ENCODE data around the gene RTN4RL1. TPM values are rescaled to one million over a fixed set of nuclear protein-coding genes. Genes with fewer than 3 reads are reported as not detected.

The RTN4RL1 gene
- total RNA-seq, 1 donor, result 0.27 TPM

DNA sequence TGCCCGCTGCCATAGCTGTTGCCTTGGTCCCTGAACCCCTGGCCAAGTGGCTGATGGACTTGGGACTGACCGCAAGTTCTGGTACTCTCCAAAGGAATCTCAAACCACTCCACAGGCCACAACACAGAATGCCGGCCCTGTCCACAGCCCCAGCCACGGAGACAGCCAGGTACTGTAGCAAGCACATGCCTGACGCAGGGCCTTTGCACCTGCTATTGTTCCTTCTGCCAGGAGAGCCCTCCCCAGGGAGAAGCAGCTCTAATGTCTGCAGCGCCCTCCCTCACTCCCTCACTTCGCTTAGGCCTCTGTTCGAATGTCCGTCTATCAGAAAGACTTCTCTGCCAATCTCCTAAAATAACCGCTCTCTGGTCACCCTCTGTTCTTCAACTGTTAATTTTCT lies 15.4 kb downstream of the RTN4RL1 start:
- H3K4me3 ChIP-seq (ENCODE audit: low read depth, low read length), result no peak overlapping the region
- TF ChIP-seq, protein P1, sequence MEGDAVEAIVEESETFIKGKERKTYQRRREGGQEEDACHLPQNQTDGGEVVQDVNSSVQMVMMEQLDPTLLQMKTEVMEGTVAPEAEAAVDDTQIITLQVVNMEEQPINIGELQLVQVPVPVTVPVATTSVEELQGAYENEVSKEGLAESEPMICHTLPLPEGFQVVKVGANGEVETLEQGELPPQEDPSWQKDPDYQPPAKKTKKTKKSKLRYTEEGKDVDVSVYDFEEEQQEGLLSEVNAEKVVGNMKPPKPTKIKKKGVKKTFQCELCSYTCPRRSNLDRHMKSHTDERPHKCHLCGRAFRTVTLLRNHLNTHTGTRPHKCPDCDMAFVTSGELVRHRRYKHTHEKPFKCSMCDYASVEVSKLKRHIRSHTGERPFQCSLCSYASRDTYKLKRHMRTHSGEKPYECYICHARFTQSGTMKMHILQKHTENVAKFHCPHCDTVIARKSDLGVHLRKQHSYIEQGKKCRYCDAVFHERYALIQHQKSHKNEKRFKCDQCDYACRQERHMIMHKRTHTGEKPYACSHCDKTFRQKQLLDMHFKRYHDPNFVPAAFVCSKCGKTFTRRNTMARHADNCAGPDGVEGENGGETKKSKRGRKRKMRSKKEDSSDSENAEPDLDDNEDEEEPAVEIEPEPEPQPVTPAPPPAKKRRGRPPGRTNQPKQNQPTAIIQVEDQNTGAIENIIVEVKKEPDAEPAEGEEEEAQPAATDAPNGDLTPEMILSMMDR (IDR thresholded peaks at IDR 0.05; ENCODE audit: insufficient read depth, low read length), result no peak
- DNase-seq (ENCODE audit: low read depth), result no peak

DNA sequence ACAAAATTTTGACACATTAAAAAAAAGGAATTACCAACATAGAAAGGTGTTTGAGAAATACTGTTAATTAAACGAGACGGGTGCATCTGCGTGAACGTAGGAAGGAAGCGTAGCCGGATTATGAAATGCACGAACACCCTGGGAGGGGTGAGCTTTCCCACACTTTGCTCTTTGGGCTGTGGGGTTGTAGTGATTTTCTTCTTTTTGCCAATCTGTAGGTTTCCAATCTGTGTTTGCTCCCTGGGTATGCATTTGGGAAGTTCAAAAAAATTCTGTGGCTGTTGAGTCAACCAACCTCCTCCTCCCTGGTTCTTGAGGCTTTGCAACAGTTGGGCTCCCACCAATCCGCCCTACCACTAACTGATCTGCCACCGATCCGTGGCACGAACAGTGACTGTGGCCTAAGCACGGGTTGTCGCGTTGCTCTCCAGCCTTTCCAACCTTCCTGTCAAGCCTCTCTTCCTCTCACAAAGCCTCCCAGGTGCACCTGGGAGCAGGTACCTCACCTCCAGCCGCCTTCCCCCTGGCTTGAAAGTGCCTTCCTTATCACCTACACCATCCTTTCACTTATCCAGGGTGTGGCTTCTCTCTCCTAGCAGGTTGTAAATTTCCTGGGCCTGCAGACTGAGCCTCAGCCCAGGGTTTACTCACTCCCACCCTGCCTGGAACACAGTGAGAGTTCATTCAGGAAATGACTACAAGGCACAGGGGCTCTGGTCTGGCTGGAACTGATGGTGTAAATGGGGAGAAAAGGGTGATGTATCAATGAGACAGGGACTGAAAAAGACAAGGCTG lies 16.6 kb downstream of the RTN4RL1 start:
- no peak overlapping the region for H3K4me3 ChIP-seq (ENCODE audit: low read depth, low read length)
- DNase-seq (ENCODE audit: low read depth), result no peak
- TF ChIP-seq, protein P1 (IDR thresholded peaks at IDR 0.05; ENCODE audit: insufficient read depth, low read length), result no peak

DNA sequence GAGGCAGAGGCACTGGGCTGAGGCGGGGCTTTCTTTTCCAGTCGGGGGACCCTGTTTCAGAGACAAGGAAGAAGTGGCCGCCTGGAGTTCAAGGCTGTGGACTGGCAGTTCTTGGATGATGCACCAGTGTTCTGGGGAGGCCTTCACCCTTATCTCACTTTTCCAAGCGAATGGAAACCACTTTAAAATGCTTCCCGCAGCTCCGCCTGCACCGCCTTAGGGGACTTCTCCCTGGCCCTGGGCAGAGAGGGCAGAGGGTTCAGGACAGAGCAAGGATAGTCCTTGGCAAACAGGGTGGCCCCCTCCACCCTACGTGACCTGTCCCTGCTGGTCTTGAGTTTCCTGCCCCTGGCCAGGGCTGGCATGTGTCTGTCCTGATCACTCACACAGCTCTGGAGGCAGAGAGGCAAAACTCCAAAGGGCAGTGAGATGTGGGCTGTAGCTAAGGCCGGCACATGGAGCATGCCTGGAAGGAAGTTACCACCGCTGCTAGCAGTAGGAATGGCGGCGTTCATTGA lies 20.6 kb downstream of the RTN4RL1 start:
- H3K4me3 ChIP-seq (ENCODE audit: low read depth, low read length), result no peak overlapping the region
- DNase-seq (ENCODE audit: low read depth), result no peak
- TF ChIP-seq, protein P1 (IDR thresholded peaks at IDR 0.05; ENCODE audit: insufficient read depth, low read length), result no peak

DNA sequence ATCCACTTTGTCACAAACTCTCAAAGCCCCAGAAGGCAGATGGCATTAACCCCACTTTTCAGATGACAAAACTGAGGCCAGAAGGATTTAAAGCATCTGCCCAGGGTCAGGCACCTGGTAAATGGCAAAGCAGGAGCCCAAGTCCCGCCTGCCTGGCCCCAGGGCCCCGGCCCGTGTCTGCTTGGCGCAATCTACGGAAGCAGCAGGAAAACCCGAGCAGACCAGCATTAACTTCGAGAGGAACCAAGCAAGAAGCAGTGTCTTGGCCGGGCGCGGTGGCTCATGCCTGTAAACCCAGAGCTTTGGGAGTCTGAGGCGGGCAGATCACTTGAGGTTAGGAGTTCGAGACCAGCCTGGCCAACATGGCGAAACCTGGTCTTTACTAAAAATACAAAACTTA lies 21.6 kb downstream of the RTN4RL1 start:
- TF ChIP-seq, protein P1 (IDR thresholded peaks at IDR 0.05; ENCODE audit: insufficient read depth, low read length), result no peak

DNA sequence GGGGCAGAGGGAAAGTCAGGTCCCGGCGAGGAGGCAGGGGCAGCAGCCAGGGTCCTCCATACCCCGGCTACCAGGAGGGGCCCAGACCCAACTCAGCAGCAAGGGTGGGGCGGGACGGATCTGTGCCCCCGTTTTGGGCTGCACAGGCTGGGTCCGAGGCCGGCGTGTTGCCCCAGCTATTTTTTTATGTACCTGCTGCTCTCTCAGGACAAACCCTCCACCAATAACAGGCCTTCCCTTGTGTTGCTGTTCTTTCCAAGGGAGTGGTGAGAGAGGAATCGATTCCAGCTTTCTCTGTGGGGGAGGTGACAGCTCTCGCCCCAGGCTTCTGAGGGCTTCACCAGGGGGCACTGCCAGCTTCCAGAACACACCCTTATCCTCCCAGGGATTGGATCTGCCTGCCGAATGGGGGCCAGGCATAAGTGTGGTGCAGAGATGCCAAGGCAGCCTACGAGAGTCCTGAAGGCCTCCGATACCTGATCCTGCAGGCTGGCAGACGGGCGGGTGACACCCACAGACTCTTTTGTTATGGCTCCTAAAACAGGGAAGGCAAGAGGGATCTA lies 22.3 kb downstream of the RTN4RL1 start:
- TF ChIP-seq, protein P1 (IDR thresholded peaks at IDR 0.05; ENCODE audit: insufficient read depth, low read length), result no peak
- H3K4me3 ChIP-seq (ENCODE audit: low read depth, low read length), result no peak overlapping the region
- DNase-seq (ENCODE audit: low read depth), result no peak

More for the DNA sequence above, 21.6 kb downstream of the RTN4RL1 start:
- no peak overlapping the region for H3K4me3 ChIP-seq (ENCODE audit: low read depth, low read length)
- no peak for DNase-seq (ENCODE audit: low read depth)

DNA sequence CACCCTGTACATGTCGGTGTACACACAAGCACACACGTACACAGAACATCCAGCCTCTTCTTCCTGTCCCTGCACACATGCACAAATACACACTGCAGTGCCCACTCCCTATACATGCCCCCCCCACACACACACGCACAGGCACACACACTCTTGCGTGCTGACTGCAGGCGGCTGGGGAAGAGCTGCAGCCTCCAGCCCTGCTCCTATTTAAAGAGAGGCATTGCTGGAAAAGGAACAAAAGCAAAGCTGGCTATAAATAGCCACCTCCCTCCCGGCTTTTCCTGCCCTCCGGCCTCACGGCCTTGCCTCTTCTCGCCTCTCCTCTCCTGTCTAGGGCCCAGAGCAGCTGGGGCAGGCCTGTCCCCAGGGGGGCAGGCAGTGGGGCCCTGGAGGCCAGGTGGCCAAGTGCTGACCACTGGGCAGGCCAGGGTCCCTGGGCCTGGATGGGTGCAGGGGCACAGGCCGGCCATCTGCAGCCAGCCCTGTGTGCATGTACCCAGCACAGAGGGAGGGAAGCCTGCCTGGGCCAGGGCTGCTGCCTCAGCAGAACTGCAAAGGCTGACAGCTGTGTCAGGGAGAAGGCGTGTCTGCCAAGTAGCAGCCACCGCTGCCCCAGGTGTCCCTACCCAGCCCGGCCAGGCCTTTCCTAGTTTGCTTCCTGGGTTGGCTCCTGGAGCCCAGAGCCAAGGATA lies 25.4 kb downstream of the RTN4RL1 start:
- no peak overlapping the region for H3K4me3 ChIP-seq (ENCODE audit: low read depth, low read length)
- TF ChIP-seq, protein P1 (IDR thresholded peaks at IDR 0.05; ENCODE audit: insufficient read depth, low read length), result no peak
- peak; percentile 61 for DNase-seq (ENCODE audit: low read depth)

All from fibroblast of the aortic adventitia (primary cell).